Measurements from ENCODE around the gene IL15.
"Not testable (repeated sequence)": the region's sequence is repeated elsewhere in the genome, so short reads cannot be mapped to it uniquely, and the experiment has no call there.

Gene IL15

DNA sequence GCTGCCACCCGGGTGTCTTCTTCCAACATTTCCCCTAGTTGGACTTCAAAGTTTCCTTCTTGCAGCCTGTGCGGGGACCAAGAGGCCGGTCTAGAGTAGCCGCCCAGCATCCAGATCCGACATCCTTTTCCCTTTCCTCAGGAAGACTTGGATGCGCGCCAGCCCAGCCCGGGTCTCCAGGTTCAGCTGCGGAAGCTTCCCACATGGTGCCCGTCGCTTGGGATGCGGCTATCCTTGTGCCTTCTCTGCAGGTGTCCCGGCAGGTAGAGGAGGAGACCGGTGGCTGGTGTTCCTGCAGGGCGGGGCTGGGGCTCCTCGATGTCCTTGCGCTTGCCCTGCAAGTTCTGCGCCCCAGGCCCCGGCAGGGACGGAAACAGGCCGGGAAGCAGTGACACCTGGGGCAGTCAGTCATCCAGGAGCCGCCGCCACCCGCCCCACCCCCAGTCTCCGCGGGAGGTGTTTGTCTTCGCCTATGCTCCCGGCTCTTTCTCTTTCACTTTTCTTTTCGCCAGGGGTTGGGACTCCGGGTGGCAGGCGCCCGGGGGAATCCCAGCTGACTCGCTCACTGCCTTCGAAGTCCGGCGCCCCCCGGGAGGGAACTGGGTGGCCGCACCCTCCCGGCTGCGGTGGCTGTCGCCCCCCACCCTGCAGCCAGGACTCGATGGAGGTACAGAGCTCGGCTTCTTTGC, at the start of gene IL15:
TSS of gene IL15 (plus strand) at position 502 of the 689 bp plus-strand sequence. CDS start 82,882 bp downstream, outside the sequence.
- in situ Hi-C loops (cut with MboI; ENCODE audit: low pct_unique_long_range_greater_than_20kb, low sequenced_read_pairs), result no loop called here
- peak; percentile 18 for DNase-seq

GRCh38 chr4:141587897-141588296, 48.5 kb upstream of the IL15 start:
- in situ Hi-C loops (cut with MboI; ENCODE audit: low pct_unique_long_range_greater_than_20kb, low sequenced_read_pairs), result no loop called here
- DNase-seq, result no peak

GRCh38 chr4:141595531-141595930, 40.9 kb upstream of the IL15 start:
- in situ Hi-C loops (cut with MboI; ENCODE audit: low pct_unique_long_range_greater_than_20kb, low sequenced_read_pairs), result no loop called here
- DNase-seq, result no peak

DNA sequence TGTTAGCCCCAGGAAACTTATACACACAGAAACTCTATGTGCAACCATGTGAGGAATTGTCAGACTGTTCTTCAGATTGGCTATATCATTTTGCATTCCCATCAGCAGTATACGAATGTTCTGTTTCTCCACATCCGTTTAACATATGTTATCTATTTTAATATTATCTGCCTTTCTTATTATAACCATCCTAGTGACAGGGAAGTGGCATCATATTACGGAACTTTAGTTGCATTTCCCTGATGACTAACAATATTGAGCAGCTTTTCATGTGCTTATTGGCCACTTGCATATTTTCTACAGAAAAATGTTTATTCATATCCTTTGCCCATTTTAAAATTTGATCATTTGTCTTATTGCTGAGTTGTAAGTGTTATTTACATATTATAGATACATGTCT, 36.5 kb upstream of the IL15 start:
- in situ Hi-C loops (cut with MboI; ENCODE audit: low pct_unique_long_range_greater_than_20kb, low sequenced_read_pairs), result no loop called here
- DNase-seq, result no peak

GRCh38 chr4:141604683-141605082, 31.7 kb upstream of the IL15 start:
- DNase-seq, result peak; percentile 4
- in situ Hi-C loops (cut with MboI; ENCODE audit: low pct_unique_long_range_greater_than_20kb, low sequenced_read_pairs), result not testable (repeated sequence)

GRCh38 chr4:141605425-141605856, 30.9 kb upstream of the IL15 start:
- in situ Hi-C loops (cut with MboI; ENCODE audit: low pct_unique_long_range_greater_than_20kb, low sequenced_read_pairs), result no loop called here
- no peak for DNase-seq

DNA sequence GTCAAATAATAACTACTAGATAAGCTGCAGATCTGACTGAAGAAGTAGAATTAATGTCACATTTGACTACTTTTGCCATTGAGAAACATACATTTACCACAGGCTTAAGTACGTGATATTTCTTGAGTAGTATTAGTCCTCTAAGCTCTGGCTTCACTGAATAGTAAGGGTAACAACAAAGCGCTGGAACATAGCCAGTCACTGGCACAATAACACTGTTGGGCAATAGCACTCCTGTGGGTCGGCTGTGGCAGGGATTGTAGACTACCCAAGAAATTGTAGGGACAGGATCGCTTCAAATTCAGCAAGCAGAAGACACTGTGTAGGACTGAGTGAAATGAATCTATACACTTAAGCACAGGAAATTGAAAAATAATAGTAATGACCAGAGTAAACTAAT, 27.1 kb upstream of the IL15 start:
- in situ Hi-C loops (cut with MboI; ENCODE audit: low pct_unique_long_range_greater_than_20kb, low sequenced_read_pairs), result no loop called here

DNA sequence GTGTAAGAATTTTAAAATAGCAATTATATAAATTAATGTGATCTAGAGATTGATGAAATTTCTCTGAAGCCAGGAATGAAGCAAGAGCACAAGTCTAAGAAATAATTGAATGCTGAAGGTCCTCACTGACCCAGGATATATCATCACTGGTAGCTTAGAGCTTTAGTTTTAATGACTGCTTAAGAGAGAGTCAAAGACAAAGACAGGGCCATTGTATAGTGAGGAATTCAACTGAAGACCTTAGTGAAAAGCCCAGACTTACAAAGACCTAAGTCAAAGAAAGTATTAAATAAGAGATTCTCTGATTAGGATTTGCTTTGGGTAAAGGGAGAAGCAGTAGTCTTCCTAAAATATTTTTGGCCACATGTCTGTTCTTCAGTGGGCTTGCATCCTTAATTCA, 26.0 kb upstream of the IL15 start:
- in situ Hi-C loops (cut with MboI; ENCODE audit: low pct_unique_long_range_greater_than_20kb, low sequenced_read_pairs), result no loop called here

More for the DNA sequence above, 27.1 kb upstream of the IL15 start:
- DNase-seq, result no peak

DNA sequence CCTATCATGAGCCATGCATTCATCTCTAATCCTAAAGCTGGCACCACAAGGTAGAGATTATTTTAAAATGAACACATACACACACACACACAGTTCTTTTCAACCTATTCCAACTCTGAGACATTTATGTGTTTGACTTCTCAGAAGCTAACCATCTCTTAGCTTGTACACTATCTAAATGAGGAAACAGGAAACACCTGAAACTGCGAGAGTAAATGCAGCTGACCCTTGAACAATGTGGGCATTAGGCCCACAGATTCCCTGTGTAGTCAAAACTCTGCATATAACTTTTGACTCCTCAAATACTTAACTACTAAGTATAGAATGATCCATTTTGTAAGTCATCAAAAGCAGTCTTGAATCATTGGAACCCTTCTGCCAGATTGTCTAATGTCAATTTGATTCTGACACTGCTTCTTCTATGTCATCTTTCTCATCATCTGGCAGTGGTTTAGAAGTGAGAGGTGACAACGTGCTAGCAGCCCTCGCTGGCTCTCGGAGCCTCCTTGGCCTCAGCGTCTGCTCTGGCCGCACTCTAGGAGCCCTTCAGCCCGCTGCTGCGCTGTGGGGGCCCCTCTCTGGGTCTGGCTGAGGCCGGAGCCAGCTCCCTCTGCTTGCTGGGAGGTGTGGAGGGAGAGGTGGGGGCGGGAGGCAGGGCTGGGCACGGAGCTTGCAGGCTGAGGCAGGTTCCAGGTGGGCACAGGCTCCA, 21.4 kb upstream of the IL15 start:
- in situ Hi-C loops (cut with MboI; ENCODE audit: low pct_unique_long_range_greater_than_20kb, low sequenced_read_pairs), result no loop called here
- no peak for DNase-seq

More for the DNA sequence above, 26.0 kb upstream of the IL15 start:
- DNase-seq, result no peak

GRCh38 chr4:141615587-141615918, 20.8 kb upstream of the IL15 start:
- DNase-seq; in situ Hi-C loops (cut with MboI; ENCODE audit: low pct_unique_long_range_greater_than_20kb, low sequenced_read_pairs): not testable (repeated sequence)

- no peak for DNase-seq
- in situ Hi-C loops (cut with MboI; ENCODE audit: low pct_unique_long_range_greater_than_20kb, low sequenced_read_pairs), result no loop called here
Observed at GRCh38 chr4:141620715-141621114, 15.7 kb upstream of the IL15 start.

- in situ Hi-C loops (cut with MboI; ENCODE audit: low pct_unique_long_range_greater_than_20kb, low sequenced_read_pairs), result no loop called here
- no peak for DNase-seq
Observed at GRCh38 chr4:141625023-141625422, 11.4 kb upstream of the IL15 start.

DNA sequence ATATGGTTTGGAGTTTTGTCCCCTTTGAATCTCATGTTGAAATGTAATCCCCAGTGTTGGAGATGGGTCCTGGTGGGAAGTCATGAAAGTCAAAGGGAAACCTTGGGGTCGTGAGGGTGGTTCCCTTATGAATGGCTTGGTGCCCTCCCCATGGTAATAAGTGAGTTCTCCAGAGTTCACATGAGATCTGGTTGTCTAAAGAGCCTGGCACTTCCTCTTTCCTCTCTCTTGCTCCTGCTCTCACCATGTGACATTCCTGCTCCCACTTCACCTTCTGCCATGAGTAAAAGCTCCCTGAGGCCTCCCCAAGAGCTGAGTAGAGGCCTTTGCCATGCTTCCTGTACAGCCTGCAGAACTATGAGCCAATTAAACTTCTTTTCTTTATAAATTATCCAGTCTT, 5.5 kb upstream of the IL15 start:
- no peak for DNase-seq
- in situ Hi-C loops (cut with MboI; ENCODE audit: low pct_unique_long_range_greater_than_20kb, low sequenced_read_pairs), result no loop called here

GRCh38 chr4:141635736-141636081, 674 bp upstream of the IL15 start:
- DNase-seq, result no peak

DNA sequence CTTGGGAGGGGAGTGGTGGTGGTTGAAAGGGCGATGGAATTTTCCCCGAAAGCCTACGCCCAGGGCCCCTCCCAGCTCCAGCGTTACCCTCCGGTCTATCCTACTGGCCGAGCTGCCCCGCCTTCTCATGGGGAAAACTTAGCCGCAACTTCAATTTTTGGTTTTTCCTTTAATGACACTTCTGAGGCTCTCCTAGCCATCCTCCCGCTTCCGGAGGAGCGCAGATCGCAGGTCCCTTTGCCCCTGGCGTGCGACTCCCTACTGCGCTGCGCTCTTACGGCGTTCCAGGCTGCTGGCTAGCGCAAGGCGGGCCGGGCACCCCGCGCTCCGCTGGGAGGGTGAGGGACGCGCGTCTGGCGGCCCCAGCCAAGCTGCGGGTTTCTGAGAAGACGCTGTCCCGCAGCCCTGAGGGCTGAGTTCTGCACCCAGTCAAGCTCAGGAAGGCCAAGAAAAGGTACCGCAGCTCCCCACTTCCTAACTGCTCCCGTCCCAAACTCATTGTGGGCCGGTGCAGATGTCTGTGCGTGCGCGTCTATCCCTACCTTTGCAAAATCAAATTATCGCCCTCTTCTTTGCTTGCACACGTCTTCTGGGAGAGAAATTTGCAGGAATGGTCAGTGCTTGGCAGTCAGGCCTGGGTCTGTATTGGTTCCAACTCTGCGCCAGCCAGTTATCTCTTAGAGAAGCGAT, 533 bp downstream of the IL15 start:
- in situ Hi-C loops (cut with MboI; ENCODE audit: low pct_unique_long_range_greater_than_20kb, low sequenced_read_pairs), result no loop called here
- DNase-seq, result peak; percentile 36

More at GRCh38 chr4:141635736-141636081, 674 bp upstream of the IL15 start:
- in situ Hi-C loops (cut with MboI; ENCODE audit: low pct_unique_long_range_greater_than_20kb, low sequenced_read_pairs), result no loop called here

GRCh38 chr4:141637565-141637964, 1.2 kb downstream of the IL15 start:
- no peak for DNase-seq
- in situ Hi-C loops (cut with MboI; ENCODE audit: low pct_unique_long_range_greater_than_20kb, low sequenced_read_pairs), result no loop called here

DNA sequence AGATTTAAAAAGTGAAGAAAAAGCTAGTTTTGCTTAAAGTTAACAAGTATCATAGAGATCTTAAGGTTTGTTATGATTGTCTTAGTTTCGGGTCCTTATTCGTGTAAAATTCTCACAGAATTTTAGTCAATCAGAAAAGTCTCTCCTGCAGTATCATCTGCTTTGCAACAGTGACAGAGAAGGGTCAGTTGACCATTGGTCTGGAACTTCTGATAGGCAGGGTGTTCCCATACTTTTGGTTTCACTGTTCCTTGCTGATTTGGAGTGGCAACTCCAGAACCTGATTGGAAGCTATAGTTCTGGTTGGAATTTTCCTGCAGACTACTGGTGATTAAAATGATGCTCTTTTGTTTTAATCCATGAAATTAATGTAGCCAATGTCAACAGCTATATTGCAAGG, 1.8 kb downstream of the IL15 start:
- in situ Hi-C loops (cut with MboI; ENCODE audit: low pct_unique_long_range_greater_than_20kb, low sequenced_read_pairs), result no loop called here
- DNase-seq, result no peak

- in situ Hi-C loops (cut with MboI; ENCODE audit: low pct_unique_long_range_greater_than_20kb, low sequenced_read_pairs), result no loop called here
Observed at GRCh38 chr4:141640696-141641095, 4.3 kb downstream of the IL15 start.

GRCh38 chr4:141642063-141642462, 5.7 kb downstream of the IL15 start:
- DNase-seq, result no peak
- in situ Hi-C loops (cut with MboI; ENCODE audit: low pct_unique_long_range_greater_than_20kb, low sequenced_read_pairs), result no loop called here

More at GRCh38 chr4:141640696-141641095, 4.3 kb downstream of the IL15 start:
- DNase-seq, result no peak

- DNase-seq, result no peak
- in situ Hi-C loops (cut with MboI; ENCODE audit: low pct_unique_long_range_greater_than_20kb, low sequenced_read_pairs), result no loop called here
Observed at GRCh38 chr4:141642711-141643110, 6.3 kb downstream of the IL15 start.
